Hippocampal formation (tissue), 2 donors: ENCODE results near the gene CDK5.
A peak's percentile ranks its signal among the peaks of the same experiment; 100 is the strongest.
"Not testable (repeated sequence)": the region's sequence is repeated elsewhere in the genome, so short reads cannot be mapped to it uniquely, and the experiment has no call there.

ENCODE experiments used
- DNase-seq, 2 donors: peaks; one replicate each; lab custom pipeline; 2025; lab: John Stamatoyannopoulos, UW

The CDK5 gene

GRCh38 chr7:151034312-151035025 is 23.2 kb downstream of the CDK5 start:
- DNase-seq = no peak

GRCh38 chr7:151033864-151034249 is 23.8 kb downstream of the CDK5 start:
- DNase-seq = no peak

- no peak for DNase-seq
Measured at GRCh38 chr7:151032936-151033863, 24.5 kb downstream of the CDK5 start.

- no peak for DNase-seq
Measured at GRCh38 chr7:151031011-151031410, 26.7 kb downstream of the CDK5 start.

- no peak for DNase-seq
Measured at GRCh38 chr7:151028948-151029501, 28.7 kb downstream of the CDK5 start.

- DNase-seq = peak; percentile 95 to 96
Measured at GRCh38 chr7:151028131-151028947, 29.4 kb downstream of the CDK5 start, which contains the start of gene ABCB8. ABCB8 (plus strand) TSS chr7:151028450; CDS start chr7:151028516, 66 bp downstream.

GRCh38 chr7:151027728-151028130 is 30.0 kb downstream of the CDK5 start:
- DNase-seq = not testable (repeated sequence)

GRCh38 chr7:151026771-151027727 is 30.6 kb downstream of the CDK5 start:
- DNase-seq = not testable (repeated sequence)

- DNase-seq = no peak
Measured at GRCh38 chr7:151025924-151026671, 31.6 kb downstream of the CDK5 start.

- DNase-seq = no peak
Measured at GRCh38 chr7:151024435-151025056, 33.2 kb downstream of the CDK5 start, which contains the start of gene ATG9B. ATG9B (minus strand) TSS chr7:151024494; CDS start chr7:151024423, 71 bp downstream.

- DNase-seq = no peak
Measured at GRCh38 chr7:151023232-151023631, 34.5 kb downstream of the CDK5 start.

GRCh38 chr7:151020231-151020630 is 37.5 kb downstream of the CDK5 start:
- DNase-seq = no peak

- DNase-seq = no peak
Measured at GRCh38 chr7:151019130-151019447, 38.6 kb downstream of the CDK5 start.

- no peak for DNase-seq
Measured at GRCh38 chr7:151018421-151019129, 39.1 kb downstream of the CDK5 start.

- peak in 1 of 2 donors; percentile 30 for DNase-seq
Measured at GRCh38 chr7:151017953-151018420, 39.7 kb downstream of the CDK5 start.

- DNase-seq = no peak
Measured at GRCh38 chr7:151017370-151017952, 40.2 kb downstream of the CDK5 start.

- DNase-seq = no peak
Measured at GRCh38 chr7:151016942-151017341, 40.8 kb downstream of the CDK5 start.

- no peak for DNase-seq
Measured at GRCh38 chr7:151016505-151016904, 41.2 kb downstream of the CDK5 start.
